Panc1 (cell line): ENCODE measurements around the gene GRM1. TPM values are rescaled to one million over a fixed set of nuclear protein-coding genes. Genes with fewer than 3 reads are reported as not detected.

ENCODE experiments used
- ATAC-seq: fragments of 200-7000 bp; cut with Tn5 transposase; 2 replicates; pipeline ENCODE4 v1.9.1; 2020; ENCODE audit warnings: mild to moderate bottlenecking, moderate library complexity
- BruUV-seq: library from RNA; stranded (reverse); fragments of 400-500 nt; replicated peaks from 2 replicates; lab custom pipeline; 2021; lab: Mats Ljungman, UMichigan
- CTCF ChIA-PET: fragments of 300-600 bp; sonication (Branson Sonifier 250); formaldehyde crosslinking; loops from one replicate; lab custom pipeline; 2022; ENCODE audit warnings: antibody characterized with exemption; lab: Charles Lee
- POLR2A ChIA-PET: fragments of 300-600 bp; sonication (Branson Sonifier 250); formaldehyde crosslinking; loops from one replicate; lab custom pipeline; 2022; ENCODE audit warnings: antibody characterized with exemption; lab: Charles Lee
- DNase-seq: peaks from one replicate; pipeline ENCODE4 v3.0.0-alpha.2; 2010; ENCODE audit warnings: low read depth, low spot score
- H3K27ac ChIP-seq: 2 replicates; pipeline ENCODE4 v1.5.1; 2011; ENCODE audit warnings: mild to moderate bottlenecking, low read length, inconsistent platforms
- H3K27me3 ChIP-seq: fragments of 200-500 bp; sonication (Bioruptor generic); 2 replicates; pipeline ENCODE4 v1.6.0; 2014; ENCODE audit warnings: low read length, inconsistent platforms; ENCODE audit not compliant: control insufficient read depth, insufficient read depth
- H3K36me3 ChIP-seq: fragments of 200-500 bp; sonication (Bioruptor generic); 2 replicates; pipeline ENCODE4 v1.5.1; 2014; ENCODE audit warnings: inconsistent platforms, mild to moderate bottlenecking, low read length, moderate library complexity; ENCODE audit not compliant: control insufficient read depth, insufficient read depth
- H3K4me1 ChIP-seq: 2 replicates; pipeline ENCODE4 v1.5.1; 2011; ENCODE audit warnings: inconsistent platforms, mild to moderate bottlenecking, low read length, moderate library complexity; ENCODE audit not compliant: control insufficient read depth, insufficient read depth
- H3K4me3 ChIP-seq, 2 experiments: 2 replicates each; pipeline ENCODE4 v1.5.1; 2011 to 2012; ENCODE audit warnings: low read depth in 2 of 2, low read length in 2 of 2, mild to moderate bottlenecking in 2 of 2, inconsistent platforms in 1 of 2, moderate library complexity in 1 of 2
- H3K9me3 ChIP-seq: fragments of 200-500 bp; sonication (Bioruptor generic); 2 replicates; pipeline ENCODE4 v1.5.1; 2014; ENCODE audit warnings: low read depth, mild to moderate bottlenecking, inconsistent platforms, low read length, moderate library complexity; ENCODE audit not compliant: control insufficient read depth, insufficient read depth
- POLR2AphosphoS5 ChIP-seq: IDR thresholded peaks from 2 replicates; pipeline ENCODE4 v1.6.1; 2012; ENCODE audit warnings: mild to moderate bottlenecking, low read depth, low read length, moderate library complexity
- SIN3A ChIP-seq: IDR thresholded peaks from 2 replicates; pipeline ENCODE4 v1.6.1; 2012; ENCODE audit warnings: low read depth, mild to moderate bottlenecking, low read length, moderate library complexity, borderline replicate concordance; ENCODE audit not compliant: insufficient read depth
- TCF7L2 ChIP-seq: IDR thresholded peaks from 2 replicates; pipeline ENCODE4 v1.6.1; 2011; ENCODE audit warnings: mild to moderate bottlenecking, low read depth, low read length, inconsistent platforms
- in situ Hi-C: cut with HindIII; loops from 2 replicates; pipeline ENCODE4 v1.10.0; 2016; ENCODE audit warnings: low sequenced_read_pairs, low pct_unique_long_range_greater_than_20kb
- intact Hi-C: fragments of 100-400 bp; cut with micrococcal nuclease; formaldehyde crosslinking; loops from one replicate; pipeline ENCODE4 v1.10.0; 2022; ENCODE audit not compliant: unreplicated experiment
- total RNA-seq: library from RNA; stranded (reverse); gene quantifications from one replicate; pipeline ENCODE4 v1.2.1, GENCODE V29; 2021; ENCODE audit not compliant: unreplicated experiment
- TF ChIP-seq, protein P1 (sequence below): fragments of 450-650 bp; IDR thresholded peaks from 2 replicates; pipeline ENCODE4 v1.5.1; 2017; ENCODE audit warnings: mild to moderate bottlenecking
- TF ChIP-seq, protein P2 (sequence below), 2 experiments: IDR thresholded peaks; 2 replicates each; pipeline ENCODE4 v1.6.1; 2011 to 2012; ENCODE audit warnings: low read depth in 2 of 2, control low read depth in 1 of 2, low read length in 1 of 2, mild to moderate bottlenecking in 1 of 2, moderate library complexity in 1 of 2; ENCODE audit not compliant: insufficient read depth in 1 of 2

GRM1 gene
- total RNA-seq, 1 experiment from 2014 or later = not detected

DNA sequence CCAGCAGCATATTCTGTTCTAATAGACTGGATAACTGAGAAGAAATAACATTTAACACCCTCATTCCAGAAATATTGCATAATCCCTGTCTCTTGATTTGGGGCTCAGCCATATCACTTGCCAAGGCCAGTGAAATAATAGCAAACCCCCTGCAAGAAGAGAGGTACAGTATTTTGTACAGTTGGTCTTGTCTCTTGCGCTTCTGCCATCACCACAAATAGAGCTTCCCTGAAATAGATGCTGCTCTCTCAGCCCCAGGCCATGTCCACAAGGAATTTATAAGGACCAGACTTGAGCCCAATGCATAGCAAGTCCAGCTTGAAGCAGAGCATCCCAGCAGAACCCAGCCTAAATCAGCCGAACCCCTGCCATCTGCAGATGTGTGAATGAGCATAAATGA is 254.0 kb downstream of the GRM1 start:
- TF ChIP-seq SIN3A (no peak), POLR2AphosphoS5 (no peak), TCF7L2 (no peak)
- TF ChIP-seq, protein P1, sequence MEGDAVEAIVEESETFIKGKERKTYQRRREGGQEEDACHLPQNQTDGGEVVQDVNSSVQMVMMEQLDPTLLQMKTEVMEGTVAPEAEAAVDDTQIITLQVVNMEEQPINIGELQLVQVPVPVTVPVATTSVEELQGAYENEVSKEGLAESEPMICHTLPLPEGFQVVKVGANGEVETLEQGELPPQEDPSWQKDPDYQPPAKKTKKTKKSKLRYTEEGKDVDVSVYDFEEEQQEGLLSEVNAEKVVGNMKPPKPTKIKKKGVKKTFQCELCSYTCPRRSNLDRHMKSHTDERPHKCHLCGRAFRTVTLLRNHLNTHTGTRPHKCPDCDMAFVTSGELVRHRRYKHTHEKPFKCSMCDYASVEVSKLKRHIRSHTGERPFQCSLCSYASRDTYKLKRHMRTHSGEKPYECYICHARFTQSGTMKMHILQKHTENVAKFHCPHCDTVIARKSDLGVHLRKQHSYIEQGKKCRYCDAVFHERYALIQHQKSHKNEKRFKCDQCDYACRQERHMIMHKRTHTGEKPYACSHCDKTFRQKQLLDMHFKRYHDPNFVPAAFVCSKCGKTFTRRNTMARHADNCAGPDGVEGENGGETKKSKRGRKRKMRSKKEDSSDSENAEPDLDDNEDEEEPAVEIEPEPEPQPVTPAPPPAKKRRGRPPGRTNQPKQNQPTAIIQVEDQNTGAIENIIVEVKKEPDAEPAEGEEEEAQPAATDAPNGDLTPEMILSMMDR = no peak
- TF ChIP-seq, protein P2, sequence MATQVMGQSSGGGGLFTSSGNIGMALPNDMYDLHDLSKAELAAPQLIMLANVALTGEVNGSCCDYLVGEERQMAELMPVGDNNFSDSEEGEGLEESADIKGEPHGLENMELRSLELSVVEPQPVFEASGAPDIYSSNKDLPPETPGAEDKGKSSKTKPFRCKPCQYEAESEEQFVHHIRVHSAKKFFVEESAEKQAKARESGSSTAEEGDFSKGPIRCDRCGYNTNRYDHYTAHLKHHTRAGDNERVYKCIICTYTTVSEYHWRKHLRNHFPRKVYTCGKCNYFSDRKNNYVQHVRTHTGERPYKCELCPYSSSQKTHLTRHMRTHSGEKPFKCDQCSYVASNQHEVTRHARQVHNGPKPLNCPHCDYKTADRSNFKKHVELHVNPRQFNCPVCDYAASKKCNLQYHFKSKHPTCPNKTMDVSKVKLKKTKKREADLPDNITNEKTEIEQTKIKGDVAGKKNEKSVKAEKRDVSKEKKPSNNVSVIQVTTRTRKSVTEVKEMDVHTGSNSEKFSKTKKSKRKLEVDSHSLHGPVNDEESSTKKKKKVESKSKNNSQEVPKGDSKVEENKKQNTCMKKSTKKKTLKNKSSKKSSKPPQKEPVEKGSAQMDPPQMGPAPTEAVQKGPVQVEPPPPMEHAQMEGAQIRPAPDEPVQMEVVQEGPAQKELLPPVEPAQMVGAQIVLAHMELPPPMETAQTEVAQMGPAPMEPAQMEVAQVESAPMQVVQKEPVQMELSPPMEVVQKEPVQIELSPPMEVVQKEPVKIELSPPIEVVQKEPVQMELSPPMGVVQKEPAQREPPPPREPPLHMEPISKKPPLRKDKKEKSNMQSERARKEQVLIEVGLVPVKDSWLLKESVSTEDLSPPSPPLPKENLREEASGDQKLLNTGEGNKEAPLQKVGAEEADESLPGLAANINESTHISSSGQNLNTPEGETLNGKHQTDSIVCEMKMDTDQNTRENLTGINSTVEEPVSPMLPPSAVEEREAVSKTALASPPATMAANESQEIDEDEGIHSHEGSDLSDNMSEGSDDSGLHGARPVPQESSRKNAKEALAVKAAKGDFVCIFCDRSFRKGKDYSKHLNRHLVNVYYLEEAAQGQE (IDR thresholded peaks at IDR 0.05; ENCODE audit: insufficient read depth in 1 of 2, low read depth in 2 of 2, low read length in 1 of 2) = no peak
- in situ Hi-C loops = no loop called here
- Histone ChIP-seq H3K27me3 (no peaks in the 10 kb centered on the region), H3K9me3 (no peaks in the 10 kb centered on the region), H3K36me3 (no peaks in the 10 kb centered on the region), H3K4me1 (no peaks in the 10 kb centered on the region), H3K4me3 (no peak overlapping the region), H3K27ac (no peak overlapping the region)
- POLR2A ChIA-PET = no interaction called here
- ATAC-seq (no peak), DNase-seq (no peak)
- BruUV-seq = no TSS peak
- intact Hi-C loops = no loop called here
- CTCF ChIA-PET = no interaction called here

DNA sequence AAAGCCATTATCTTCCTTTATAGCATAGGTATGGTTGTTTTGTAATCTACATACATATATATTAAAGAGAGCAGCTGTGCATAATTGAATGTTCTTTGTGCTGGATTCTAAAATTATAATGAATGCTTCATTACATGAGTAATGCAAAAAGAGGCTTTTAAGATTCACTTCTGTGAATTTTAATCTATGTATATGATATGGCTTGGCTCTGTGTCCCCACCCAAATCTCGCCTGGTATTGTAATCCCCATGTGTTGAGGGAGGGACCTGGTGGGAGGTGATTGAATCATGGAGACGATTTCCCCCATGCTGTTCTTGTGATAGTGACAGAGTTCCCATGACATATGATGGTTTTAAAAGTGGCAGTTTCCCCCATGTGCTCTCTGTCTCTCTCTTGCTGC is 255.4 kb downstream of the GRM1 start:
- DNase-seq = no peak
- TF ChIP-seq SIN3A (no peak), TCF7L2 (no peak), POLR2AphosphoS5 (no peak)
- TF ChIP-seq, protein P1 = no peak
- TF ChIP-seq, protein P2 (IDR thresholded peaks at IDR 0.05; ENCODE audit: insufficient read depth in 1 of 2, low read depth in 2 of 2, low read length in 1 of 2) = no peak
- intact Hi-C loops (no loop called here), in situ Hi-C loops (no loop called here)
- H3K4me1 ChIP-seq = no peaks in the 10 kb centered on the region
- ChIA-PET CTCF (no interaction called here), POLR2A (no interaction called here)
- H3K4me3 ChIP-seq = no peak overlapping the region
- H3K27ac ChIP-seq = no peak overlapping the region
- no peaks in the 10 kb centered on the region for H3K9me3 ChIP-seq
- H3K27me3 ChIP-seq = no peaks in the 10 kb centered on the region
- BruUV-seq = no TSS peak
- H3K36me3 ChIP-seq = no peaks in the 10 kb centered on the region
- ATAC-seq = no peak
